Epidermal melanocyte (primary cell): ENCODE measurements around the gene ARNT2.

Experiments
- DNase-seq: peaks from one replicate; pipeline ENCODE4 v3.0.0; 2011; ENCODE audit warnings: low spot score; ENCODE audit not compliant: insufficient read length

ARNT2 gene

DNA sequence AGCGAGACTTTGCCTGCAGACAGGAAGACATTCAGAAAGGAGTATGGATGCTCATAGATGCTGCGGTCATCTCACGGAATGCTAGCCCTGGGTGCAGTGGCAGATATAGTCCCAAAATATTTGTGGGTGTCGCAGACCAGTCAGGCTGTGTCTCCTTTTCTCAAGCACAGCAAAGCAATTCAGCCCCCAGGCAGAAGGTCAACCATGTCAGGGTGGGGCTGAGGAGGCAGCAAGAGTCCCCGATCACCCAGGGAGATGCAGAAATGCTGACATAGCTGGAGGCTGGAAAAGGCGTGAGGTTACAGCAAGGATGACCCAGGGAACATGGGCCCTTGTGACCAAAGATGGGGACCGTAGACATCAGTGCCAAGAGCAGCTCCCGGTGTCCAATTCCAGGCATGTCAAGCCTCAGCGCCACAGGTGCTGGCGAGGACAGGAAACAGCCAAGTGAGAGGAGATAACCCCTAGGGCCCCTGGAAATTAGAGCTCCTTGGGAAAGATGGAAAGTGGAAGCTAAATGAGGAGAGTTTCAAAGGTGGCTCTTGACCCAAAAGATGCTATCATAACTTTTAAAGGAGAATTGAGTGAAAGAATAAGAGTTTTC is 209.7 kb downstream of the ARNT2 start:
- DNase-seq, result no peak

- DNase-seq, result no peak
Measured at GRCh38 chr15:80614711-80615360, 210.7 kb downstream of the ARNT2 start.

DNA sequence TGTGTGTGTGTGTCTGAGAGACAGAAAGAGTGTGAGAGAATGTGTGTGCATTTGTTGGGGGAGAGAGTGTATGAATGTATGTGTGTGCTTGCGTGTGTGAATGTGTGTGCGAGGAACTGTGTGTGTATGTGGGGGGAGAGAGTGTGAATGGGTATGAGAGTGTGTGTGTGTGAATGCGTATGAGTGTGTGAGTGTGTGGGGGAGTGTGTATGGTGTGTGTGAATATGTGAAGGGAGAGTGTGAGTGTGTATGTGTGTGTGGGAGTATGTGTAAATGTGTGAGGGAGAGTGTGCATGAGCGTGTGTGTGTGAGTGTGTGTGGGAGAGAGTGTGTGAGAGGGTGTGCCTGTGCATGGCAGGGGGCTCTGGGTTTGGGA is 211.2 kb downstream of the ARNT2 start:
- DNase-seq, result no peak

- no peak for DNase-seq
Measured at GRCh38 chr15:80615783-80616391, 211.7 kb downstream of the ARNT2 start.

- no peak for DNase-seq
Measured at GRCh38 chr15:80618685-80619400, 214.7 kb downstream of the ARNT2 start.

GRCh38 chr15:80619680-80620079 is 215.5 kb downstream of the ARNT2 start:
- DNase-seq, result no peak

GRCh38 chr15:80620141-80620540 is 216.0 kb downstream of the ARNT2 start:
- no peak for DNase-seq

GRCh38 chr15:80620931-80621330 is 216.7 kb downstream of the ARNT2 start:
- no peak for DNase-seq

DNA sequence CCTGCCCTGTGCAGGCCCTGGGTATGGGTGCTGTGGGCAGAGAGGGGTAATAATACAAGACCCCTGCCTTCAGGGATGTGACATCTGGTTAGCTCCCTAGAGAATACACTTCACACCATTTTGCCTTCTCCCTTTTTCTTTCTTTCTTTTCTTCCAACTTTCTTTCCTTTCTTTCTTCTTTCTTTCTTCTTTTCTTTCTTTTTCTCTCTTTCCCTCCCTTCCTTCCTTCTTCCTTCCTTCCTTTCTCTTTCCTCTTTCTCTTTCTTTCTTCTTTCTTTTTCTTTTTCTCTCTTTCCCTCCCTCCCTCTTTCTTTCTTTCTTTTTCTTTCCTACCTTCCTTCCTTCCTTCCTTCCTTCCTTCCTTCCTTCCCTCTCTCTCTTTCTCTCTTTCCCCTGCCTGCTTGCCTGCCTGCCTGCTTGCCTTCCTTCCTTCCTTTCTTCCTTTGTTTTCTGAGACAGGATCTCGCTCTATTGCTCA is 222.5 kb downstream of the ARNT2 start:
- no peak for DNase-seq

- DNase-seq, result no peak
Measured at GRCh38 chr15:80629355-80629754, 225.2 kb downstream of the ARNT2 start.

DNA sequence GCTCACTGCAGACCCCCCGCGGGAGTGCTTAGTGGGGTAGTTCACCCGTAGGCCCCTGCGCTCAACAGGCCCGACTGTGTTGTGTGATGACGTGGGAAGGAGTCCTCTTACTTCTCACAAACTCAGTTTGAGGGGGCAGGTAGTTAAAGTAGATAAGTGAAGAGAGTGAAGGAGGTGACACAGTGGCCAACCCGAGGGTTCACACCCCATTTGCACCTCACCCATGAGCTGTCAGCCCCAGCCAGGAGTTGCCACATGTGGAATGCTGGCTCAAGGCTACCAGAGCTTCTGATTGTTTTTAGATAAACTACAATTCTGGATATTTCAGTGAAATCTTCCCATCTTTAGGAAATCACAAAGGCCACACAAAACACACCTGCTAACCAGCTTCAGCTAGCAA is 226.8 kb downstream of the ARNT2 start:
- no peak for DNase-seq

DNA sequence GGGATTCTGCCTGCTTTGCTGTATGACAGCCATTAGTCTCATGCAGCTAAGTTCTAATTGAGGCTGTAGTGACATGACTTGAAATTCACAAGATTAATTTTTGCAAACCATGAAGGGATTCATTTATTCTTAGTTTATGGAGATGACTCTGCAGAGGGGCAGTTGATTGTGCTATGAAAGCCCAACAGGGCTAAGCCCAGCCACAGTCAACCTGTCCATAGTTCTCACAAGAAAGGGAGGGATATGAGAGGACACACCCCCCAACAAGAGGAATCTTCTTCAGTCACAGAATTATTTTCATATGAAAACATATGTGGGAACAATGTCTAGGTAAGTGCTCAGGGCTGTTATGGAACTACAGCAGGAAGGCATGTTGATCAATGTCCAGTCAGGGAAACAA is 229.0 kb downstream of the ARNT2 start:
- DNase-seq, result no peak

DNA sequence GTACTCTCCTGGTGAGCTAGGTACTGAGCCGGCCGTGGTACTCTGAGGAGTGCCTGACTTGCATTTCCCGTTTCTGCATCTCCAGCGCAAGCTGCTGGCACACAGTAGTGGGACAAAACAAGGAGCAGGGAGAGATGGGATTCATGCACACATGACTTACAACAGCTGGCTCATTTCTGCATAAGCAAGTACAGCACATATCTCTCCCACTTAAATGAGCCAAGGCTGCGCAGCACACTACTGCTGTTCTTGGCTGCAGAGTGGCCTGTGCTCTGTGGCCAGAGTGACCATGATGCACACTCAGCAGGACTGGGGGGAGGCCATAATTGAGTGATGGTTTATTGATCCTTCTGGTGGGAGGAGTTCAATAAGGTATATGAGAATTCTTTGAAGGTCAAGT is 231.8 kb downstream of the ARNT2 start:
- DNase-seq, result no peak

GRCh38 chr15:80636675-80637074 is 232.5 kb downstream of the ARNT2 start:
- no peak for DNase-seq

DNA sequence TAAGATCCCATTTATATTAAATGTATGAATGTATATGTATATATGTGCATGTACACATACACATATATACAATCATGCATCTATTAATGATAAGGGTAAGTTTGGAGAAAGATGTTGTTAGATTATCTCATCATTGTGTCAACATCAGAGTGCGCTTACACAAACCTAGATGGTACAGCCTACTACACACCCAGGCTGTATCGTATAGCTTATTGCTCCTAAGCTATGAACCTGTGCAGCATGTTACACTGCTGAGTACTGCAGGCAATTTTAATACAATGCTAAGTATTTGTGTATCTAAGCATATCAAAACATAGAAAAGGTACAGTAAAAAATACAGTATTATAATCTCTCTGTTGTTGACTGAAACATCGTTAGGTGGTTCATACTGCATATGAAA is 233.6 kb downstream of the ARNT2 start:
- DNase-seq, result no peak

DNA sequence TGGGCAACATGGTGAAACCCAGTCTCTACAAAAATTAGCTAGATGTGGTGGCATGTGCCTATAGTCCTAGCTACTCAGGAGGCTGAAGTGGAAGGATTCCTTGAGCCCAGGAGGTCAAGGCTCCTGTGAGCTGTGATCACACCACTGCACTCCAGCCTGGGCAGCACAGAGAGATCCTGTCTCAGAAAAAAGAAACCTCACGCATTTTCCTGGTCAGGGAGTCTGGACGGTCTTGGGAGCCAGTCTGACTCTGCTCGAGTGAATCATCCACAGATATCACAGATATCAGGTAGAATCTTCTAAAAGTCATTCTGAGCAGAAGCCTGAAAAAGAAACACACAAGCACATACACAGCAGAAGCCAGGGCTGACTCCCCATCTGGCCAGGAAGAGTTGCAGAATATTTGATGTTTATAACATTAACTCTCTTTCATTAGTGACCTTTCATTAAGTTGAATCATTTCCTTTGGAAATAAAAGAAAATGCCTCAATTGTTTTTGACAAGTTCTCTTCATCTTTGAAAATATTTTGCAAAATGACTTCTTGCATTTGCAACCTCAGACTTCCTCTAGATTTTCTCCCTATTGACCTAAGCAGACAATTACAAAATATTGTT is 234.5 kb downstream of the ARNT2 start:
- DNase-seq, result no peak

DNA sequence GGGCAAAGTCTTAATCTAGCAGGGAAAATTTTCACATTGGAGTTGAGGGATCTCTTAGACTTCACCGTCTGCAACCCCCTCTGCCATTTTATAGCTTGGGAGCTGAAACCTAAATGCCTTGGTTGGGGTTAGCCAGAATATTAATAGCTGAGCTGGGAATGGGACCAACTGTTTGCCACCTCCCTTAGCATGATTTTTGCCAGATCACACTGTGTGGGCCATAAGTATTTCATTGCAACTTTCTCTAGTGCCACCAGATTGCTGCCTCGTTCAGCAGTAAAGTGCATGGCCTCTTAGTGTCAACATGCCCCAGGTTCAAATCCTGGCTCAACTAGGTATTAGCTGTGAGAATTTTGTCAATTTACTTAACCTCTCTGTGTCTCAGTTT is 235.0 kb downstream of the ARNT2 start:
- DNase-seq, result no peak

- no peak for DNase-seq
Measured at GRCh38 chr15:80640531-80641121, 236.4 kb downstream of the ARNT2 start.

DNA sequence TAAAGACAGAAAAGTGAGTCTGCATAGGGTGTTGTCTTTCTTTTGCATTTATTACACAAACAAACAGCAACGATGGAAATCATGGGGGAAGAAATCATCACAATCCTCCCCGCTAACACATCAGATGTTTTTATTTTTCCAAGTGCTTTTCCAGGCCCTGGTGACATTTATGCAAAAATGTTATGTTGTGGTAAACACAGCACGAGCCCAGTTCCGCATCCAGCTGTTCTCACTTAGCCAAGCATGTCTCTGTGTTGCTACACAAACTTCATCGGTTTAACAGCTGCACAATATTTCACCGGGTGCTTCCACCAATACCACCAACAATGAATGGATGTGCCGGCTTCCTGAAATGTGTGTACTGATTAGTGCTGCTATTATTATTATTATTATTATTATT is 237.2 kb downstream of the ARNT2 start:
- no peak for DNase-seq

- DNase-seq, result no peak
Measured at GRCh38 chr15:80643431-80643951, 239.3 kb downstream of the ARNT2 start.

DNA sequence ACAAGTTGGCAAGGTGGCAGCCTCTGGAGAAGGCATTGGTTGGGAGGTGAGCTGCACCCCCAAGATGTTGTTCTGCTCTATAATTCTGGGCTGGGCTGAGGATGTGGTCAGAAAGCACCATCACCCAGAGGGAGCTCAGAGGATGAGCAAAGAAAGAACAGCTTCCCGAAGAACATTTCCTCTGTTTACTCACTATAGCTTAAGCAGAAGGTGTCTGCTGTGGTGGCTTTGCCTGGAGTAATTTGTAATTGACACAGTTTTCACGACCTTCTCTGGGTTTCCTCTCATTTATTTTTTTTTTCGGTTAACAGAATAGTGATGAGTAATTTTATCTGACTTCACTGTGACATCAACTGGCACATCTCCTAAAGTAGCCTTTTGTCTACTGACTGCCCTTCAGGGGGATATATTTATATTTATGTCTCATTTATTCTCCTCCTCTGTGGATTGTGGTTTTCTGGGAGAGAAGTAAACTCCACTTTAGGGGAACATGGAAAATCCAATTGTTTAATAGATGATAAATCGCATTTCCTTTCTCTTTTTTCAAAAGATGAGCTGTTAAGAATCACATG is 241.4 kb downstream of the ARNT2 start:
- no peak for DNase-seq
